HEK293T (cell line): Measurements from ENCODE around the gene LRCH4.

Source experiments
- CTCF ChIA-PET: fragments of 350-600 bp; formaldehyde crosslinking; extraction: SDS; loops from one replicate; lab custom pipeline; 2021; ENCODE audit warnings: antibody characterized with exemption, inconsistent platforms; lab: Yijun Ruan, JAX
- POLR2A ChIA-PET: fragments of 350-600 bp; formaldehyde crosslinking; extraction: SDS; loops from one replicate; lab custom pipeline; 2020; ENCODE audit warnings: antibody characterized with exemption, inconsistent platforms; lab: Yijun Ruan, JAX
- DNase-seq: peaks from one replicate; pipeline ENCODE4 v3.0.0; 2012; ENCODE audit warnings: mixed read lengths; ENCODE audit errors: extremely low spot score
- ARNT ChIP-seq: fragments of 450-650 bp; IDR thresholded peaks from 2 replicates; pipeline ENCODE4 v1.6.1; 2017; ENCODE audit warnings: mild to moderate bottlenecking
- BHLHE40 ChIP-seq: fragments of 450-650 bp; IDR thresholded peaks from 2 replicates; pipeline ENCODE4 v1.6.1; 2016; ENCODE audit warnings: mild to moderate bottlenecking, moderate library complexity, borderline replicate concordance
- CTBP1 ChIP-seq: fragments of 450-650 bp; IDR thresholded peaks from 2 replicates; pipeline ENCODE4 v1.6.1; 2016; ENCODE audit warnings: borderline replicate concordance
- ELF4 ChIP-seq: fragments of 450-650 bp; IDR thresholded peaks from 2 replicates; pipeline ENCODE4 v1.6.1; 2017; ENCODE audit warnings: antibody characterized with exemption
- FOXA1 ChIP-seq: fragments of 450-650 bp; IDR thresholded peaks from 2 replicates; pipeline ENCODE4 v1.6.1; 2016; ENCODE audit warnings: mild to moderate bottlenecking
- FOXK2 ChIP-seq: fragments of 450-650 bp; IDR thresholded peaks from 2 replicates; pipeline ENCODE4 v1.6.1; 2016; ENCODE audit warnings: mild to moderate bottlenecking
- FOXM1 ChIP-seq: fragments of 450-650 bp; IDR thresholded peaks from 2 replicates; pipeline ENCODE4 v1.6.1; 2017; ENCODE audit warnings: mild to moderate bottlenecking, borderline replicate concordance
- HDGF ChIP-seq: fragments of 450-650 bp; IDR thresholded peaks from 2 replicates; pipeline ENCODE4 v1.6.1; 2017; ENCODE audit warnings: antibody characterized with exemption, borderline replicate concordance
- L3MBTL2 ChIP-seq: fragments of 450-650 bp; conservative IDR thresholded peaks from 2 replicates; pipeline ENCODE4 v1.6.1; 2016; ENCODE audit warnings: mild to moderate bottlenecking
- LEF1 ChIP-seq: fragments of 450-650 bp; IDR thresholded peaks from 2 replicates; pipeline ENCODE4 v1.6.1; 2017; ENCODE audit warnings: mild to moderate bottlenecking, borderline replicate concordance
- NFRKB ChIP-seq: fragments of 450-650 bp; IDR thresholded peaks from 2 replicates; pipeline ENCODE4 v1.6.1; 2016; ENCODE audit warnings: mild to moderate bottlenecking, moderate library complexity
- SP1 ChIP-seq: fragments of 450-650 bp; IDR thresholded peaks from 2 replicates; pipeline ENCODE4 v1.6.1; 2017
- SUZ12 ChIP-seq: fragments of 450-650 bp; IDR thresholded peaks from 2 replicates; pipeline ENCODE4 v1.6.1; 2016; ENCODE audit warnings: mild to moderate bottlenecking
- TARDBP ChIP-seq: fragments of 450-650 bp; IDR thresholded peaks from 2 replicates; pipeline ENCODE4 v1.6.1; 2016
- ZNF384 ChIP-seq: fragments of 450-650 bp; IDR thresholded peaks from 2 replicates; pipeline ENCODE4 v1.6.1; 2016
- TF ChIP-seq, protein P1 (sequence below): fragments of 450-650 bp; IDR thresholded peaks from 2 replicates; pipeline ENCODE4 v1.6.1; 2016

Gene LRCH4

DNA sequence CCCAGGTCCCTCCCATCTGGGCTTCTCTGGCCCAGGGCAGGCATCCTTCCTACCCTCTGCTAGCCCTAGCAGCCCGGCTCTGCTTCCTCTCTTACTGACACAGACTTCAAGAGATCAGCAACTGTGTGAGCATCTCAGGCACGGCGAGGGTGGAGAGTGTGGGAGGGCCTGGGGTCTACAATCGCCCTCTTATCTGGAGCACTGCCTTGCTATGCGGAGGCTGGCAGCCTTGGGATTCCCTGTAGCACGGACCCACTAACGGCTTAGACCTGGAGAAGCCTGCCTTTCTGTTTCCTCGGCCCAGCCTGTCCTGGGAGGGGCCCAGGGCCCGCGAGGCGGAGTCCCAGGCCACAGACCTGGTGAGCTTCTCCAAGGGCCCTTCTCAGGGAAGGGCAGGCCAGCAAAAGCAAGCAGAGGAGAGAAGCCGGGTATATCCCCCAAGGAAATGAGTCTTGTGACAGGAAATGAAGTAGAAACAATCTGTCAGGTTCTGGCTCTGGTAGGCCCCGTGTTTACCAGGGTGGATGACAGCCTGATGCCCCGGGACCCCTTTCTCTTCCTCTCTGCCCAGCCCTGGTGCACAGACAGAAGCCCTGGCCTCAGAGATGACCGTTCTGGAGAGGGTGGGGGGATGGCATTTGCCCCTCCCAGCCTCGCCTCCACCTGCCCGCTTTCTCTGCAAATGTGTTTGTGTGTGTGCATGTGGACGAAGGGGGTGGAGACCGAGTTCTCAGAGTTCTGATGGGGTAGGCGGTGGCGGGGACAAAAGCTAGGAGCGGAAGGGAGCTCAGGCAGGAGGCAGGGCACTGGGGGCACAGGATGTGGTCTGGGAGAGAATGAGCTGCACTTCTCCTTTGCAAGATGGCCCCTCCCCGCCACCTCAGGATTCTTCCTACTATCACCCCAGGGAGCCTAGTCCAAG, 2.5 kb downstream of the LRCH4 start:
- ChIA-PET POLR2A (interaction anchor here (1.0 to 1.7 kb wide), 2 partner anchors 14 to 306 kb away, joined by 3 to 5 read pairs; partner anchors contain the start of gene UFSP1), CTCF (interaction anchor here (1.2 kb wide), 1 partner anchor 18 kb away, joined by 3 read pairs; no protein-coding TSS in a partner anchor)
- DNase-seq = no peak
- TF ChIP-seq NFRKB = no peak
- no peak for TF ChIP-seq L3MBTL2
- no peak for TF ChIP-seq LEF1
- TF ChIP-seq HDGF = no peak
- TF ChIP-seq ZNF384 = no peak
- TF ChIP-seq SUZ12 = no peak
- no peak for TF ChIP-seq FOXK2
- TF ChIP-seq TARDBP = no peak
- no peak for TF ChIP-seq BHLHE40
- TF ChIP-seq FOXM1 = no peak
- TF ChIP-seq, protein P1, sequence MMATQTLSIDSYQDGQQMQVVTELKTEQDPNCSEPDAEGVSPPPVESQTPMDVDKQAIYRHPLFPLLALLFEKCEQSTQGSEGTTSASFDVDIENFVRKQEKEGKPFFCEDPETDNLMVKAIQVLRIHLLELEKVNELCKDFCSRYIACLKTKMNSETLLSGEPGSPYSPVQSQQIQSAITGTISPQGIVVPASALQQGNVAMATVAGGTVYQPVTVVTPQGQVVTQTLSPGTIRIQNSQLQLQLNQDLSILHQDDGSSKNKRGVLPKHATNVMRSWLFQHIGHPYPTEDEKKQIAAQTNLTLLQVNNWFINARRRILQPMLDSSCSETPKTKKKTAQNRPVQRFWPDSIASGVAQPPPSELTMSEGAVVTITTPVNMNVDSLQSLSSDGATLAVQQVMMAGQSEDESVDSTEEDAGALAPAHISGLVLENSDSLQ = no peak
- no peak for TF ChIP-seq CTBP1
- TF ChIP-seq ELF4 = no peak
- TF ChIP-seq FOXA1 = no peak
- TF ChIP-seq ARNT = no peak

DNA sequence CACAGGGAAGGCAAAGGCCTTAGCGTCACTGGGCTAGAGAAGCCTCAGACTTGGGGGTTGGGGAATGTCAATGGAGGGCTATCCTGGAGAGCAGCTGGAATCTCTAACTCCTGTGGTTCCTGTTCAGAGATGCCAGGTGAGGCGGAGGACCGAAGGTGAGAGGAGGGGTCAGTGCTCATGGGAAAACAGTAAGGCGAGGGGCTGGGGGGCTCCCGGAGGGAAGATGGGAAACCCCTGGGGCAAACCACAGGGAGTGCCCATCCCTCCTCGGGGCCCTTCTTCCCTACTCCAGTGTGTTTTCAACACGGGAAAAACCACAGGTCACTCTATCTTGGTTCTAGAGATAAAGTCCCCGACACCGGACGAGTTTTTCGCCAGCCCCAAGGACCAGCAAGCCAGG, 3.3 kb downstream of the LRCH4 start:
- ChIA-PET CTCF (no interaction called here), POLR2A (no interaction called here)
- no peak for DNase-seq
- TF ChIP-seq L3MBTL2 (no peak), ZNF384 (no peak), SUZ12 (no peak), FOXA1 (no peak)

DNA sequence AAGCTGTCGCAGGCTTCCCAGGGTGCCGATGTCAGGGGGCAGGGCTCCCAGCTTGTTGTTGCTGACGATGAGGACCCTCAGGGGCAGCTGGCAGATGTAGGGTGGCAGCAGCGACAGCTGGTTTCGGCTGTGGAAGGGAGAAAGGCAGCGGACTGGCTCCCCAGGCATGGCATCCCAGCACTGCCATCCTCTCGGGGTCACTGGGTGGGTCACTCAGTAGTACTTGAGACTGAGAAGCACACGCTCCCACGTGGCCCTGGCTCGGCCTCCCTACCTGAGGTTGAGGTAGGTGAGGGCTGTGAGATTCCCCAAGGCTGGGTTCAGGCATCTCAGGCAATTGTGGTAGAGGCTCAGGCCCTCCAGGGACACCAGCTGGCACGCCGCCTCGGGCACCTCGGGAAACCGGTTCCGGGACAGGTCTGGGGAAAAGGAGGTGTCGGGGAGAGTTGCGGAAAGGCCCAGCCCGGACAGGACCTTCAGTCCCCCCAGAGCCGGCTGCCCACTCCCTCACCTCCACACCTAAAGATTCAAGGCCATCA, 3.8 kb downstream of the LRCH4 start:
- DNase-seq = no peak
- POLR2A ChIA-PET = no interaction called here
- TF ChIP-seq BHLHE40 = no peak
- TF ChIP-seq FOXA1 = no peak
- TF ChIP-seq FOXM1 = no peak
- TF ChIP-seq L3MBTL2 = no peak
- CTCF ChIA-PET = no interaction called here

DNA sequence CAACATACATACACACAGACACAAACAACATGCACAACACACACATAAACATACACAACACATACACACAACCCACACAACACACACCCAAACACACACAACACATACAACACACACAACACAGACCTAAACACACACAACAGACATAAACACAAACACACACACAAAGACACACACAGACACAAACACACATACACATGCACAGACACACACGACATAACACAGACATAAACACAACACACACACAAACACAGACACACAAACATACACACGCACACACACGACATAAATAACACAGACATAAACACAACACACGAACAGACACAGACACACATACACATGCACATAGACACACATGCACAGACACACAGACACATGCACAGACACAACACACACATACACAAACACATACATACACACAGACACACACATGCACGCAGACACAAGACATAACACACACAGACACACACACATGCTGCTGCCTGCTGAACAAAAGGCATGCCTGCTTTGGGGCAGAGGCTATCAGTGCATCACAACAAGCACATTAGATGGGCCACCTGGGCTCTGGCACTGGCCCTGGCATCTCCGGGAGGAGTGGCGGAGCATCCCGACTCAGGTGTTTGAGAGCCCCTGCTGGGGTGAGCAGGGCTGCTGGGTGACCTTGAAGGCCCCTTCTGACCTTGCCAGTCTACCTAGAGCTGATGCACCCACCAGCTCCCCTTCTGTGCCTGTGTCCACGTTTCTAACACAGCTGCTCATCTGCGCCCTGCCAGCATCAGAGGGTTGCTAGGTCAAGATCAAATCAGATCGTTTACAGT, 5.3 kb downstream of the LRCH4 start:
- ChIA-PET POLR2A (no interaction called here), CTCF (no interaction called here)
- DNase-seq = no peak
- peak; percentile 88 for TF ChIP-seq TARDBP
- TF ChIP-seq ARNT = no peak
- no peak; the same call in 1 of the 2 replicates for TF ChIP-seq SP1

DNA sequence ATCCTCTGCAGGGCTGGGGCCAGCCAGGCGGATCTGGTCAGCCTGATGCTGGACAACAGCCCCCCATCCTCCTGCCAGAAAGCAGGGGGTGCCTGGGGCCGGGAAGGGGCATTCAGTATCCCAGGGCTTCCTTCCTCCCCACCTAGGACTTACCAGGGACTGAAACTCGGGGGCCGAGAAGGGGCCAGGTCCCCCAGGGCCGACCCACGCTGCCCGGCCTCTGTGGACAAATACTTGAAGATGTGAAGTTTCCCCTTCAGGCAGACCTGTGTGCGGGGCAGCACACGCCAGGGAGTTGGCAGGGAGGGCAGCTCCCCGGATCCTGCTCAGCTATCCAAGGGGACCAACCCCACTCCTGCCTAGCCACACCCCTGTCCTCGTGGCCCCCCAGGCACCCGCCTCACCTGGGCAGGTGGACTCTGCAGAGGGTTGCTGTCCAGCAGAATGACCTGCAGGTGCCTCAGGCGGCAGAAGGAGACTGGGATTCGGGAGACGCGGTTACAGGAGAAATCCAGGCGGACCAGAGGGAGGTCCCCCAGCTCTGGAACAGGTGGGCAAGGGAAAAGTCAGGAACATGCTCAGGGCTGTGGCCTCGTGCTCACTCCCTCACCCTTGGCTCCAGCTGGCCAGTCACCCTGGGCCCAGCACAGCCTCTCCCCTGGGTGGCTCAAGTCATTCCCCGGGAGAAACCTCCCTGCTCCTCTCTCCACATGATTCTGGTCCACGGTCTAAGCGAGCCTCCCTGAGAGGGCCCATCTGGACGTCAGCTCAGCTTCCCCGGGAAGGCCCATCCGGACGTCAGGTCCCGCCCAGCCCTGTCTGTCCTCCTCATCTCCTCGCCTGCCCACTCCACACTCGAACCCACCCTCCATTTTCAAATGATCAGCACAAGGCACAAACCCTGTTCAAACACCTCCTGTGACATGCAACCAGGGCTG, 7.4 kb downstream of the LRCH4 start:
- no peak for TF ChIP-seq L3MBTL2
- TF ChIP-seq ARNT = no peak
- TF ChIP-seq LEF1 = no peak
- no peak for TF ChIP-seq NFRKB
- no peak for TF ChIP-seq CTBP1
- TF ChIP-seq BHLHE40 = no peak
- no peak for TF ChIP-seq SUZ12
- TF ChIP-seq ELF4 = no peak
- TF ChIP-seq FOXM1 = no peak
- no peak for TF ChIP-seq FOXA1
- TF ChIP-seq HDGF = no peak
- no peak for TF ChIP-seq FOXK2
- no peak for TF ChIP-seq ZNF384
- TF ChIP-seq SP1 = no peak
- no peak for TF ChIP-seq TARDBP
- TF ChIP-seq, protein P1 = no peak
- ChIA-PET POLR2A (interaction anchor here (1.8 kb wide), 1 partner anchor 127 kb away, joined by 5 read pairs; the partner anchor contains the start of gene POP7), CTCF (interaction anchor here (0.6 kb wide), 1 partner anchor 9 kb away, joined by 3 read pairs; no protein-coding TSS in a partner anchor)
- no peak for DNase-seq

DNA sequence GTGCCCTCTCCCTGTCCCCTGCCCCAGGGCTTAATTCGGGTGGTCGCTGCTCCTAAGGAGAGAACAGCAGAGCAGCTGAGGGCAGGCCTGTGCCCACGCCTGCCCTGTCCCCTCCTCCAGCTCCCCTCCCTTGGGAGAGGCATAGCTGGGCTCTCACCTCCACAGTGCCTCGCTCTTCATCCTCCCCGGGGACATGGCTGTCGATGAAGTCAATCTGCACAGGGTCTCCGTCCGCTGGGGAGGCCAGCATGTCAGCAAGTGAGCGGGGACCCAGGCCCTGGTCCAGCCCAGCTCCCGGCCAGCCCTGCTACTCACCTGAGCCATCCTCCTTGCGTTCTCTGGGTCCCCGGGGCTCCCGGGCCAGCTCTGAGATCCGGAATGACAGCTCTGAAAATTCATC, 8.4 kb downstream of the LRCH4 start:
- ChIA-PET POLR2A (interaction anchor here (1.0 to 1.8 kb wide), 2 partner anchors 9 to 128 kb away, joined by 5 to 11 read pairs; partner anchors contain the start of genes FBXO24, LRCH4 and POP7), CTCF (no interaction called here)
- TF ChIP-seq FOXM1 (no peak), ZNF384 (no peak), NFRKB (no peak), BHLHE40 (no peak), CTBP1 (no peak)
- TF ChIP-seq, protein P1 = no peak
- DNase-seq = no peak
